PFSK-1 (cell line): ENCODE data around the gene SLC25A18.

Experiments used
- FOXP2 ChIP-seq: optimal IDR thresholded peaks from 2 replicates; pipeline ENCODE3; 2011; ENCODE audit warnings: borderline replicate concordance, control low read depth, inconsistent platforms; ENCODE audit not compliant: insufficient read depth; ENCODE audit errors: extremely low read length, extremely low read depth
- POLR2AphosphoS5 ChIP-seq: IDR thresholded peaks from 2 replicates; pipeline ENCODE4 v1.6.1; 2012; ENCODE audit warnings: low read depth, mild to moderate bottlenecking, control low read depth, low read length, moderate library complexity
- SIN3A ChIP-seq: IDR thresholded peaks from 2 replicates; pipeline ENCODE4 v1.6.1; 2012; ENCODE audit warnings: mild to moderate bottlenecking, low read length, moderate library complexity, borderline replicate concordance; ENCODE audit not compliant: insufficient read depth
- TAF1 ChIP-seq: IDR thresholded peaks from 2 replicates; pipeline ENCODE4 v1.6.1; 2012; ENCODE audit warnings: low read length, control low read depth, borderline replicate concordance; ENCODE audit not compliant: insufficient read depth
- TF ChIP-seq, protein P1 (sequence below), 2 experiments: IDR thresholded peaks; 2 replicates each; pipeline versions ENCODE4 v1.6.1 to v1.8.0; 2011 to 2012; ENCODE audit warnings: low read depth in 2 of 2, low read length in 2 of 2, control low read depth in 1 of 2, inconsistent platforms in 1 of 2, mild to moderate bottlenecking in 1 of 2, moderate library complexity in 1 of 2; ENCODE audit not compliant: insufficient read depth in 1 of 2

Gene SLC25A18

DNA sequence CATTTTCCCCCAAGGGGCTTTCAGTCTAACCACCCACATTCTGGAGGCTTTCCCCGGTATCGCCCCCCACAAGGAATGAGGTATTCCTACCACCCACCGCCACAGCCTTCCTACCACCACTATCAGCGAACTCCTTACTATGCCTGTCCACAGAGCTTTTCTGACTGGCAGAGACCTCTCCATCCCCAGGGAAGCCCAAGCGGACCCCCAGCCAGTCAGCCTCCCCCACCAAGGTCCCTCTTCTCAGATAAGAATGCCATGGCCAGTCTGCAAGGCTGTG is 14.6 kb upstream of the SLC25A18 start:
- TF ChIP-seq, protein P1, sequence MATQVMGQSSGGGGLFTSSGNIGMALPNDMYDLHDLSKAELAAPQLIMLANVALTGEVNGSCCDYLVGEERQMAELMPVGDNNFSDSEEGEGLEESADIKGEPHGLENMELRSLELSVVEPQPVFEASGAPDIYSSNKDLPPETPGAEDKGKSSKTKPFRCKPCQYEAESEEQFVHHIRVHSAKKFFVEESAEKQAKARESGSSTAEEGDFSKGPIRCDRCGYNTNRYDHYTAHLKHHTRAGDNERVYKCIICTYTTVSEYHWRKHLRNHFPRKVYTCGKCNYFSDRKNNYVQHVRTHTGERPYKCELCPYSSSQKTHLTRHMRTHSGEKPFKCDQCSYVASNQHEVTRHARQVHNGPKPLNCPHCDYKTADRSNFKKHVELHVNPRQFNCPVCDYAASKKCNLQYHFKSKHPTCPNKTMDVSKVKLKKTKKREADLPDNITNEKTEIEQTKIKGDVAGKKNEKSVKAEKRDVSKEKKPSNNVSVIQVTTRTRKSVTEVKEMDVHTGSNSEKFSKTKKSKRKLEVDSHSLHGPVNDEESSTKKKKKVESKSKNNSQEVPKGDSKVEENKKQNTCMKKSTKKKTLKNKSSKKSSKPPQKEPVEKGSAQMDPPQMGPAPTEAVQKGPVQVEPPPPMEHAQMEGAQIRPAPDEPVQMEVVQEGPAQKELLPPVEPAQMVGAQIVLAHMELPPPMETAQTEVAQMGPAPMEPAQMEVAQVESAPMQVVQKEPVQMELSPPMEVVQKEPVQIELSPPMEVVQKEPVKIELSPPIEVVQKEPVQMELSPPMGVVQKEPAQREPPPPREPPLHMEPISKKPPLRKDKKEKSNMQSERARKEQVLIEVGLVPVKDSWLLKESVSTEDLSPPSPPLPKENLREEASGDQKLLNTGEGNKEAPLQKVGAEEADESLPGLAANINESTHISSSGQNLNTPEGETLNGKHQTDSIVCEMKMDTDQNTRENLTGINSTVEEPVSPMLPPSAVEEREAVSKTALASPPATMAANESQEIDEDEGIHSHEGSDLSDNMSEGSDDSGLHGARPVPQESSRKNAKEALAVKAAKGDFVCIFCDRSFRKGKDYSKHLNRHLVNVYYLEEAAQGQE (IDR thresholded peaks at IDR 0.05; ENCODE audit: insufficient read depth in 1 of 2, low read depth in 2 of 2, low read length in 2 of 2) = no peak
- TF ChIP-seq SIN3A = no peak

DNA sequence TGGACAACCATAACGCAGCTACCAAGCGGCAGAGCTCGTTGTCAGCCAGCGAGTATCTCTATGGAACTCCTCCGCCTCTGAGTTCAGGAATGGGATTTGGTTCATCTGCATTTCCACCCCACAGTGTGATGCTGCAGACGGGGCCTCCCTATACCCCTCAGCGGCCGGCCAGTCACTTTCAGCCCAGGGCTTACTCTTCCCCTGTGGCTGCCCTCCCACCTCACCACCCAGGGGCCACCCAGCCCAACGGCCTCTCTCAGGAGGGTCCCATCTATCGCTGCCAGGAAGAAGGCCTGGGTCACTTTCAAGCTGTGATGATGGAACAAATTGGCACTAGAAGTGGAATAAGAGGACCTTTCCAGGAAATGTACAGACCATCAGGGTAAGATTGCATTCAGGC is 14.1 kb upstream of the SLC25A18 start:
- TF ChIP-seq, protein P1 (IDR thresholded peaks at IDR 0.05; ENCODE audit: insufficient read depth in 1 of 2, low read depth in 2 of 2, low read length in 2 of 2) = no peak
- TF ChIP-seq POLR2AphosphoS5 (no peak), TAF1 (no peak), SIN3A (no peak), FOXP2 (no peak)

DNA sequence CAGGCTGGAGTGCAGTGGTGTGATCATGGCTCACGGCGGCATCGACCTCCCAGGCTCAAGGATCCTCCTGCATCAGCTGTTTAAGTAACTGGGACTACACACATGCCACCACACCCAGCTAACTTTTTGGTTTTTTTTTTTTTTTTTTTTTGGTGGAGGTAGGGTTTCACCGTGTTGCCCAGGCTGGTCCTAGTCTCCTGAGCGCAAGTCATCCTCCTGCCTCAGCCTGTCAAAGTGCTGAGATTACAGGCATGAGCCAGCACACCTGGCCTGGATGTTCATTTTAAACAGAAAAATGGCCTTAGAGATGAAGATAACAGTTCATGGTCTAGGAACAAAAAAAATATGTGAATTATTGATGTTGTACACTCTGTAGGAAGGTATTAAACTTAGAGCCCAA is 13.6 kb upstream of the SLC25A18 start:
- TF ChIP-seq TAF1 (no peak), FOXP2 (no peak)

DNA sequence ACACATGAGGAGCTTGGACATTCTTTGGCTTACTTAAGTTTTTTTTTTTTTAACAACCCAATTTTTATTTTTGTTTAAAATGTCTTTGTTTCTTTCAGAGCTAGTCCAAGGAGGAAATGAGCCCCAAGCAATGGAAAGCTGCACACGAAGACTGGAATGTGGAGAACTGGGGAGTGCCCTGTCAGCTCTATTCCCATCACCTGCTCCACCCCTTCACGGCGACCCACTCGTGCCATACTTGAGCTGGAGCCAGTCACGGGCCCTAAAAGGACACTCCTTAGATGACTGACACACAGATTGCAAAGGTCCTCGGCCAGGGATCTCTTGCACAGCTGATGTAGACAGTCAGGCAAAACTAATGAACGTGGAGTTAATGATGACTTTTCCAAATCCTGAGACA is 10.6 kb upstream of the SLC25A18 start:
- TF ChIP-seq, protein P1 (IDR thresholded peaks at IDR 0.05; ENCODE audit: insufficient read depth in 1 of 2, low read depth in 2 of 2, low read length in 2 of 2) = no peak
- TF ChIP-seq POLR2AphosphoS5 (no peak), TAF1 (no peak), SIN3A (no peak), FOXP2 (no peak)

DNA sequence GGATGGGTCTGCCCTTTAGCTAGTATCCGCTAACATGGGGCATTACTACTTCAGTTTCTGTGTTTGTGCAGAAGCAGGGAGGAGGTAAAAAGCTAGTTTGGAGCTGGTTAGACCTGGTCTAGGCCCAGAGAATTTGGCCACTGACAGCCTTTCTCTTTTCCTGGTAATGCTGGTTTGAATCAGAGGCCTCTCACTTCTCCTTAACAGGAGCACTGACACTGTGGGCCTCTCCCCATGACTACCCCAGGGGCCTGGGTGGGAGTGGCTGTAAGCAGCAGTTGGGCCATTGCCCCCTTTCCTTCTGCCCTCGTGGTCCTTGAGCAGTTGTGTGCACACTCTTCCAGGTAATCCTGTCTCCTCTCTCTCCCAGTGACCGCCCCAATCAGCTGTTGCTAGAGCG is 8.5 kb upstream of the SLC25A18 start:
- TF ChIP-seq TAF1 (no peak), FOXP2 (no peak), SIN3A (no peak), POLR2AphosphoS5 (no peak)
- TF ChIP-seq, protein P1 (IDR thresholded peaks at IDR 0.05; ENCODE audit: insufficient read depth in 1 of 2, low read depth in 2 of 2, low read length in 2 of 2) = no peak

DNA sequence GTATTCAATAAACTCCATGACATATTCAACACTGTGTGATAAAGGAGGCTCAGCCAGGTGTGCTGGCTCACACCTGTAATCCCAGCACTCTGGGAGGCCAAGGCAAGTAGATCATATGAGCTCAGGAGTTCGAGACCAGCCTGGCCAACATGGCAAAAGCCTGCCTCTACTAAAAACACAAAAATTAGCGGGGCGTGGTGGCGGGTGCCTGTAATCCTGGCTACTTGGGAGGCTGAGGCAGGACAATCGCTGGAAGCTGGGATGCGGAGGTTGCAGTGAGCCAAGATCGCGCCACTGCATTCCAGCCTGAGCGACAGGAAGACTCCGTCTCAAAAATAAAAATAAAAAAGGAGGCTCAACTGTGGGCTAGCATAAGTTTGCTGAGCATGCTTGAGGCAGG is 4.1 kb upstream of the SLC25A18 start:
- TF ChIP-seq FOXP2 (no peak), TAF1 (no peak), POLR2AphosphoS5 (no peak), SIN3A (no peak)
- TF ChIP-seq, protein P1 (IDR thresholded peaks at IDR 0.05; ENCODE audit: insufficient read depth in 1 of 2, low read depth in 2 of 2, low read length in 2 of 2) = no peak
